Measurements from ENCODE around the gene ATG7.

DNA sequence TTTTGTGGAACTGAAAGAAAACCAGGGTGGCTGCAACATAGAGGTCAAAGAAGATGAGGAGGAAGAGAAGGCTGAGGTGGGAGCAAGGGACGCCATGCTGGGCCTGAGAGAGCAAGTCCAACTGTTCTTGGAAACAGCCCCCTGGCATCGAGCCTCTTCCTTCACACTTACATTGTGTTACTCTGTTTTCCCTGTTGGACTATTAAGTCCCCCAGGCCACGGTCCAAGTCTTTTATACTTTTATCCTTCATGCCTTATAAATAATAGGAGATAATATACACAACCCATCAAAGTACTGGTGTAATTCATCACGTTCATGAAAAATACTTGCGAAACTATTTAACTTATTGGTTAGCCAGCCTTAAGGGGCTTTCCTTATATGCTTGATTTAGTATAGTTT lies 79.3 kb downstream of the ATG7 start:
- TF ChIP-seq, protein P1, sequence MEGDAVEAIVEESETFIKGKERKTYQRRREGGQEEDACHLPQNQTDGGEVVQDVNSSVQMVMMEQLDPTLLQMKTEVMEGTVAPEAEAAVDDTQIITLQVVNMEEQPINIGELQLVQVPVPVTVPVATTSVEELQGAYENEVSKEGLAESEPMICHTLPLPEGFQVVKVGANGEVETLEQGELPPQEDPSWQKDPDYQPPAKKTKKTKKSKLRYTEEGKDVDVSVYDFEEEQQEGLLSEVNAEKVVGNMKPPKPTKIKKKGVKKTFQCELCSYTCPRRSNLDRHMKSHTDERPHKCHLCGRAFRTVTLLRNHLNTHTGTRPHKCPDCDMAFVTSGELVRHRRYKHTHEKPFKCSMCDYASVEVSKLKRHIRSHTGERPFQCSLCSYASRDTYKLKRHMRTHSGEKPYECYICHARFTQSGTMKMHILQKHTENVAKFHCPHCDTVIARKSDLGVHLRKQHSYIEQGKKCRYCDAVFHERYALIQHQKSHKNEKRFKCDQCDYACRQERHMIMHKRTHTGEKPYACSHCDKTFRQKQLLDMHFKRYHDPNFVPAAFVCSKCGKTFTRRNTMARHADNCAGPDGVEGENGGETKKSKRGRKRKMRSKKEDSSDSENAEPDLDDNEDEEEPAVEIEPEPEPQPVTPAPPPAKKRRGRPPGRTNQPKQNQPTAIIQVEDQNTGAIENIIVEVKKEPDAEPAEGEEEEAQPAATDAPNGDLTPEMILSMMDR (optimal IDR thresholded peaks at IDR 0.05 in 1 of 3, IDR thresholded peaks at IDR 0.05 in 1 of 3, conservative IDR thresholded peaks at IDR 0.05 in 1 of 3; ENCODE audit: extremely low read depth in 1 of 3, insufficient read depth in 2 of 3, low read length in 3 of 3): no peak
- no peak for TF ChIP-seq EZH2 (IDR thresholded peaks at IDR 0.05; ENCODE audit: low read length)

All from keratinocyte (primary cell).